ENCODE data around the gene OSBPL7.

OSBPL7 gene

GRCh38 chr17:47806913-47807255, 14.7 kb downstream of the OSBPL7 start:
- no peak for TF ChIP-seq CTCF (IDR thresholded peaks at IDR 0.05)

GRCh38 chr17:47806026-47806912, 15.3 kb downstream of the OSBPL7 start:
- TF ChIP-seq CTCF (IDR thresholded peaks at IDR 0.05) = no peak

GRCh38 chr17:47804461-47804860, 17.1 kb downstream of the OSBPL7 start:
- TF ChIP-seq CTCF (IDR thresholded peaks at IDR 0.05) = no peak

GRCh38 chr17:47803751-47804150, 17.8 kb downstream of the OSBPL7 start:
- TF ChIP-seq CTCF (IDR thresholded peaks at IDR 0.05) = no peak

- no peak for TF ChIP-seq CTCF (IDR thresholded peaks at IDR 0.05)
These were observed 18.4 kb downstream of the OSBPL7 start for GRCh38 chr17:47803201-47803600.

GRCh38 chr17:47802341-47803022, 19.1 kb downstream of the OSBPL7 start:
- peak; percentile 61 for TF ChIP-seq CTCF (IDR thresholded peaks at IDR 0.05)

- no peak for TF ChIP-seq CTCF (IDR thresholded peaks at IDR 0.05)
These were observed 19.7 kb downstream of the OSBPL7 start for GRCh38 chr17:47801906-47802305.
